HG02642 (cell line): ENCODE data around the gene ELK3.

ENCODE experiments used
- ATAC-seq: cut with Tn5 transposase; IDR thresholded peaks from one replicate; pipeline ENCODE4 v1.9.1; 2021; ENCODE audit warnings: mild to moderate bottlenecking; ENCODE audit not compliant: unreplicated experiment, poor library complexity

ELK3 gene

GRCh38 chr12:96228566-96229248 lies 34.5 kb downstream of the ELK3 start:
- ATAC-seq = no peak

- no peak for ATAC-seq
Measured at GRCh38 chr12:96230646-96231045, 36.5 kb downstream of the ELK3 start.

GRCh38 chr12:96233168-96233567 lies 39.0 kb downstream of the ELK3 start:
- ATAC-seq = no peak

- no peak for ATAC-seq
Measured at GRCh38 chr12:96233939-96234461, 39.8 kb downstream of the ELK3 start.

GRCh38 chr12:96234591-96235483 lies 40.7 kb downstream of the ELK3 start:
- no peak for ATAC-seq

- no peak for ATAC-seq
Measured at GRCh38 chr12:96235484-96235826, 41.3 kb downstream of the ELK3 start.

GRCh38 chr12:96236221-96236822 lies 42.1 kb downstream of the ELK3 start:
- ATAC-seq = no peak

GRCh38 chr12:96237035-96237434 lies 42.9 kb downstream of the ELK3 start:
- no peak for ATAC-seq

GRCh38 chr12:96237465-96238077 lies 43.4 kb downstream of the ELK3 start:
- ATAC-seq = no peak

GRCh38 chr12:96238336-96239047 lies 44.3 kb downstream of the ELK3 start:
- ATAC-seq = no peak

- ATAC-seq = no peak
Measured at GRCh38 chr12:96239711-96240635, 45.8 kb downstream of the ELK3 start.

- no peak for ATAC-seq
Measured at GRCh38 chr12:96240656-96241055, 46.5 kb downstream of the ELK3 start.

GRCh38 chr12:96241431-96241830 lies 47.3 kb downstream of the ELK3 start:
- no peak for ATAC-seq

GRCh38 chr12:96241846-96242256 lies 47.7 kb downstream of the ELK3 start:
- ATAC-seq = no peak

GRCh38 chr12:96242597-96242996 lies 48.4 kb downstream of the ELK3 start:
- ATAC-seq = no peak

- ATAC-seq = no peak
Measured at GRCh38 chr12:96244826-96245225, 50.7 kb downstream of the ELK3 start.

GRCh38 chr12:96246926-96247505 lies 52.8 kb downstream of the ELK3 start:
- no peak for ATAC-seq

- no peak for ATAC-seq
Measured at GRCh38 chr12:96247563-96247962, 53.4 kb downstream of the ELK3 start.
